IPS-18c (cell line): ENCODE results near the gene KIF16B.
"Not testable (repeated sequence)": the region's sequence is repeated elsewhere in the genome, so short reads cannot be mapped to it uniquely, and the experiment has no call there.

Experiments
- H3K4me3 ChIP-seq: 2 replicates; pipeline ENCODE4 v1.7.0; 2013; ENCODE audit warnings: low read depth, mild to moderate bottlenecking, low read length, moderate library complexity; ENCODE audit not compliant: insufficient read depth
- H3K9me3 ChIP-seq: one replicate; pipeline ENCODE4 v1.6.1; 2013; ENCODE audit warnings: mild to moderate bottlenecking, low read length, moderate library complexity; ENCODE audit not compliant: control insufficient read depth, insufficient read depth

KIF16B gene

DNA sequence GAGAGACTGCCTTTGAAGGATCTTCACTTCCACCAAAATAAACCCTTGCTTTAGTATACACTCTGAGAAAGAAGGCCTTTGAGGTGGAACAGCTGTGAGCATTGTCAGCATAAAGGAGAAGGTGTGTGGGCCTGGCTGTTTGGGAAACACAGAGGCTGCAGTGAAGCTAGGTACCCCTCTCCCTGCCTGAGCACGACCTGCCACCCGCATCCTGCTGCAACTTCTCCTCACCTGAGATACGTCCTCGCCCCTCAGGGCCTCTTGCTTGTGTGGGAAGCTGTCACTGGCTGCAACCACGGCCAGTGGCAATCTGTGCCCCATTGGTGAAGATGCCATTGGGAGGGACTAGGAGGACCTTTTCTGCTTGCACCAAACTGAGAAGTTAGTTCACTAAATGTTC, 307.9 kb downstream of the KIF16B start:
- H3K9me3 ChIP-seq = no peaks in the 10 kb centered on the region
- no peak overlapping the region for H3K4me3 ChIP-seq

DNA sequence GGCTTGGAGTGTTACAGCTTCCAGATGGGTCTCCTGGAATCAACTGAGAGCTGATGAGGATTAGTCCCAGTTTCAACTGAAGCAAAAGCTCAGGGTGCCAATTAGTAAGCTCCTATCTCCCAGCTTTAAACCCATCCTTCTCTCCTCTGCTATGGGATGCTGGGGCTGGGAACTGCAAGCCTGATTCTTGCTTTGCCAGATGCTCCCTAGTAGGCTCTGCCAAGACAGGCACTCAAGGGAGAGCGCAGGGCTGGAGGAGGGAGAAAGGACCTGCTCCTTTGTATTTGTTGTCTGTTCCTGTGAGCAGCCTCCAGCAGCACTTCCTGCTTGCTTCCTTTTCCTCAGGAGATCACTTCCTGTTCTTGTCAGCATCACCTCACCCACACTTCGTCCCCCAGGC, 309.7 kb downstream of the KIF16B start:
- no peak overlapping the region for H3K4me3 ChIP-seq
- no peaks in the 10 kb centered on the region for H3K9me3 ChIP-seq

DNA sequence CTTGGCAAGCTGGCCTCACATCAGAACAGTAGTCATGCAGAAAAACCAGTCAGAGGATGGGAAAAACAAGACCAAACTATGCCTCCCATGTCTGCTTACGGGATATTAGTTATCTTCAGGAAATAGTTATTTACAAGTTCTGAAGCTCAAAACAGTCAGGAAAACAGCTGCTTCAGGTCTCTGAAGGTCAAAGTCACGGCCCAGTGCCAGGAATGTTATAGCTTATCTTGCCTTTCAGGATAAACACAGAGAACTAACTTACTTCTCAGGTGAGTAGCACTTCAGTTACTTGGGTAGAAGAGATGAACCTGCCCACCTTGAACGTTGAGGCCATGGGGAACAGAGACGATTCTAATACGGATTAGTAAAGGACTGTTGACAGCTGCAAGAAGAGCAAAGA, 310.7 kb downstream of the KIF16B start:
- Histone ChIP-seq H3K4me3 (no peak overlapping the region), H3K9me3 (no peaks in the 10 kb centered on the region)

DNA sequence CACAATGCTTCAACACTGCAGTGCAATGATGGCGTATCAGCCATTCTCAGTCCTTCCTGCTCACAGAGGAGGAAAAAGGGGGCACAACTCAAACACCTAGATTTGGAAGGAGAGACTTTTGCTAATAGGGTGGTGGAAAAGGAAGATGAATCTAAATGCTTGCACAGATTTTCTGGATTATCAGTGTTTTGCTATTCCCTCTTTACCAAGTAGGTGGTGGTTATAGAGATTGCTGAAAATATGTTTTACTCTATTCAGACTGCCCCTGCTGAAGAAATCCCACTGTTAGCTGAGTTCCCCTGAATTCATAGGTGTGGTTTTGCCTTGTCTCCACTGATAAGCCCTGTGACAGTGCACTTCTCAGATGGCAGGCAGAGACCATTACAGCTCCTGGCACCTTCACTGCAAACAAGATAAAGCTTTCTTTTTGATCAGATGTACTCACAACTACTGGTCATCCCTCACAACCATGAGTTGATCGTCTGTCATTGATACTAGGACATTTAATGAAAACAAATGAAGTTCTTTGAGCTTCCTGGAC, 311.4 kb downstream of the KIF16B start:
- Histone ChIP-seq H3K9me3 (no peaks in the 10 kb centered on the region), H3K4me3 (no peak overlapping the region)

DNA sequence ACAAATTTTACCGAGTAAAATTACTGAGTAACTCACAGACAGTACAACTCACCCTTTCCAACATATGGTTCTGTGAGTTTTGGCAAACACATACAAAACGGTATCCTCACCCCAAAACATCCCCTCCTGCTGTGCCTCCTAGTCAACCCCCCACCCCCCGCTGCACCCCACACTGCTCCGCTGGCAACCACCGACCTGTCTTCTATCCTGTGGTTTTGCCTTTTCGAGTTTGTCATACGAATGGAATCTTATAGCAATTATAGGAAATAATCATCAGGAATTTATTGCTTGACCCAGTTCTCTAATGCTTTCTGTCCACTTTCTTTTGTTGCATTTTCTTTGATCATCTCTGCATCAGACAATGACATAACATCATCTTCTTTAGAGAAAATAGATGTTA, 312.3 kb downstream of the KIF16B start:
- Histone ChIP-seq H3K9me3 (no peaks in the 10 kb centered on the region), H3K4me3 (no peak overlapping the region)

DNA sequence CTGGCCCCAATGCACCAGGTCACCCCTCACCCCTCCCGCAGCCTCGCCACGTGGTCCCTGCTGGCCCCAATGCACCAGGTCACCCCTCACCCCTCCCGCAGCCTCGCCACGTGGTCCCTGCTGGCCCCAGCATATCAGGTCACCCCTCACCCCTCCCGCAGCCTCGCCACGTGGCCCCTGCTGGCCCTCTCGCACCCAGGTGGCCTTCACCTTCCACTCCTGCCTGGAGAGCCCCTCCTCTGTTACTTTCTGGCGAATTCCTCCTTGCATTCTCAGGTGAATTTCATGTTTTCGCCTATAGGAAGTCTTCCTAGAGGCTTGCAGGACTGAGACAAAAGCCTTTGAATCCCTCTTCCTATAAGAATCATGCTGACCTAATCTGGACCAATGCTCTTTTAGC, 313.1 kb downstream of the KIF16B start:
- H3K4me3 ChIP-seq, H3K9me3 ChIP-seq: not testable (repeated sequence)

DNA sequence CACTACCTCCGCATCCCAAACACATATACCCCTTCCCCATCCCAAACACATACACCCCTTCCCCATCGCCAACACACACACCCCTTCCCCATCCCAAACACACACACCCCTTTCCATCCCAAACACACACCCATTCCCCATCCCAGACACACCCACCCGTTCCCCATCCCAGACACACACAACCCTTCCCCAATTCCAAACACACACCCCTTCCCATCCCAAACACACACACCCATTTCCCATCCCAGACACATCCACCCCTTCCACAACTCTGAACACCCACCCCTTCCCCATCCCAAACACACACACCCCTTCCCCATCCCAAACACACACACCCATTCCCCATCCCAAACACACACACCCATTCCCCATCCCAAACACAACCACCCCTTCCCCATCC, 314.5 kb downstream of the KIF16B start:
- no peak overlapping the region for H3K4me3 ChIP-seq
- no peaks in the 10 kb centered on the region for H3K9me3 ChIP-seq

DNA sequence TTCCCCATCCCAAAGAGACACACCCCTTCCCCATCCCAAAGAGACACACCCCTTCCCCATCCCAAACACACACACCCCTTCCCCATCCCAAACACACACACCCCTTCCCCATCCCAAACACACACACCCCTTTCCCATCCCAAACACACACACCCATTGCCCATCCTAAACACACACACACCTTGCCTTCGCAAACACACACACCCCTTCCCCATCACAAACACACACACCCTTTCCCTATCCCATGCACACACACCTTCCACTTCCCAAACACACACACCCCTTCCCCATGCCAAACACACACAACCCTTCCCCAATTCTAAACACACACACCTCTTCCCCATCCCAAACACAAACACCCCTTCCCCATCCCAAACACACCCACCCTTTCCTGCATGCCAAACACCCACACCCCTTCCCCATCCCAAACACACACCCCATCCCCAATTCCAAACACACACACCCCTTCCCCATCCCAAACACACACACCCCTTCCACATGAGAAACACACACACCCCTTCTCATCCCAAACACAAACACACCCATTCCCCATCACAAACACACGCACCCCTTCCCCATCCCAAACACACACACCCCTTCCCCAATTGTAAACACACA, 315.3 kb downstream of the KIF16B start:
- no peaks in the 10 kb centered on the region for H3K9me3 ChIP-seq
- no peak overlapping the region for H3K4me3 ChIP-seq

DNA sequence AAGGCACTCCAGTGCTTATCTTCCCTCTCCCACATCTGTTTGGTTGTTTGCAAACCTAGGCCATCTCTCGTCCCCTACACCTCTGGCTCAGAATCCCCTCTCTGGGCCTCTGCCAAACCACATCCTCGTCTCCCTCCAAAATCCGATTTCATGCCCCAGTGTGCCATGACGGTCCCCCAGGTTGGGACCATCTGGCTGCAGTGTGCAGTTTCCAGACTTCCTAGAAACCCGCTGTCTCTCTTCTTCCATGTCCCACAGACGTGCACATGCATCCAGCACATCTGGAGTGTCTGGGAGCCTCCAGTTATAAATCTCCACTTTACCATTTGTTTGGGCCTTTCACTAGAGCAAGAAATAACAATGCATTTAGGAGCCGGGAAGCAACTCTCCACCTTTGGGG, 316.2 kb downstream of the KIF16B start:
- Histone ChIP-seq H3K4me3 (no peak overlapping the region), H3K9me3 (no peaks in the 10 kb centered on the region)

DNA sequence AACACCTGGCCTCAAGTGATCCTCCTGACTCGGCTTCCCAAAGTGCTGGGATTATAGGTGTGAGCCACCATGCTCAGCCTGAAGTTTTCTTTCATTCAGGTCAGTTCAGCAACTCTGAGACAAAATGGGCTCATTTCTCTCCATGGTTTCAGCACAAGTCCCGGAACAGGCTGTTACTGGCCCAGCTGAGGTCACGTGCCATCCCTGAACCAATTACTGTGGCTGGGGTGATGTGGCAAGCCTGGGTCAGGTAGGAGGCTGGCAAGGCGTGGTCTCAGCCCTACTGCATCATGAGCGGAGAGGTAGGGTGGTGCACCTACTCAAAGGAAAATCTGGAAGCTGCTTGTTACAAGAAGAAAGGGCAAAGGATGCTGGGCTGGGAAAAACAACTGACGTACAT, 326.4 kb downstream of the KIF16B start:
- Histone ChIP-seq H3K4me3 (no peak overlapping the region), H3K9me3 (no peaks in the 10 kb centered on the region)

DNA sequence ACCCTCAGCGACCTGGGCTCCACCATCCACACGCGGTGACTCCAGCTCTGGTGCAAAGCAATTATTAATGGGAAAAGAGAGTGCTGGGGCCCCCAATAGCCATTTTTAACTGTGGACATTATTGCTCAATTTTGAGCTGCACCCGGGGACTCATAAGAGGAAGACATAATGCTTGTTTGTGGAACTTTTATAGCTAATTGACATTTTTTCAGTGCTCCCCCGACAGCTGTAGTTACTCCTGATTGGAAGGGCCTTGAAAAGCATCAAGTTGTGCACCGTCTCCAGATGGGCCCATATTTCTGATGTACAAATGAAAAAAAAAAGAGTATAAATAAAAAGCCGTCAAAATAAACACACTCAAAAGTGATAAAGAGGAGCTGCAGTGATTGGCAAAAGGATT, 327.0 kb downstream of the KIF16B start:
- Histone ChIP-seq H3K9me3 (no peaks in the 10 kb centered on the region), H3K4me3 (no peak overlapping the region)

DNA sequence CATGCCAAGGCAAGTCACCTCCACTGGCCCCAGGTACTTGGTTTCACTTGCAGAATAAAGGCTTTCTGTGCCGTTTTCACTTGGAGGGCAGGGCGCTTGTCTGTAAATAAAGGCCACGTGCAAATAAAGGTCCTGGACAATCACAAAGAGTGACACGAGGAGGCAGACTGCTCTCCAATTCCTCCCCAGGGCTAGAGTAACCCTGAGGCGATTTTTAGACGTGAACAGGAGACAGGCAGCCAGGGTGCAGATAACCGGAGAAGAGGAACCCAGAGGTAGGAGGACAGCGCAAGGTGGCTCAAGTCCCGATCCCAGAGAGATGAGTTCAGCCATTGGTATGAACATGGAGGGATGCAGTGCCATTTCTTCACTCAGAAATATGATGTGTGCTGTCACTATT, 327.4 kb downstream of the KIF16B start:
- Histone ChIP-seq H3K4me3 (no peak overlapping the region), H3K9me3 (no peaks in the 10 kb centered on the region)

DNA sequence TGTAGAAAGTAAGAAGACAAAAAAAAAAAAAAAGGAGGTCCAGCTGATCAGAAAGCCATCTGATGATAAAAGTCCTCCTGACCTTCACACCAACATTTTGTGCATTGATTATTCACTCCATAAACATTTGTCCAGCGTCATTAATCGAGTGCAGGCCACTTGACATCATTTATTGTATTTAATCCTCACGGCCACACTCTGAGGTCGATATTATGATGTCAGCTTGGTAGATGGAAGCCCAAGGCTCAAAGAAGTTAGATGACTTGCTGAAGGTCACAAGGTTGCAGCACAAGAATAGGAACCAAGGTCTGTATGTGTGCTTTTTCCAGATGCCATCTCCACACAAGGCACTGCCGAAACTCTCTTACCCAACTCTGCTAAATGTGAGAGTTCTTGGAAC, 328.4 kb downstream of the KIF16B start:
- Histone ChIP-seq H3K4me3 (no peak overlapping the region), H3K9me3 (no peaks in the 10 kb centered on the region)

DNA sequence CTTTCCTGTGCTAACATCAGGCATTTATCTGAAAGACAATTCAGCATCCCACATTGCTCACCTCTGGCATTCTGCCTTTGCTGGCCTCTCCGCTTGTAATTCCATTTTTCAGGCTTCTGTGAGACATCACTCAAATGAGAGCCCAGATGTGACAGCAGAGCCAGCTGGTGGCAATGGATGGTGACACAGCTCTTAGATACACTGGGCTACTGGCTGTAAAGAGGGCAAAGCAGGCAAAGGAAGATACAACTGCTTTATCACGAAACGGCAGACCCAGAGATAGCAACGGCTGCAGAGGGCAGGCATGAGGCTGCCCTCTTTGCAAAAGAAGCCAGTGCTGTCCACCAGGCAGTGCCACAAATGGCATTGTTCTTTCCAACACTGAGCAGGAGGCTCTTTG, 329.8 kb downstream of the KIF16B start:
- Histone ChIP-seq H3K9me3 (no peaks in the 10 kb centered on the region), H3K4me3 (no peak overlapping the region)

DNA sequence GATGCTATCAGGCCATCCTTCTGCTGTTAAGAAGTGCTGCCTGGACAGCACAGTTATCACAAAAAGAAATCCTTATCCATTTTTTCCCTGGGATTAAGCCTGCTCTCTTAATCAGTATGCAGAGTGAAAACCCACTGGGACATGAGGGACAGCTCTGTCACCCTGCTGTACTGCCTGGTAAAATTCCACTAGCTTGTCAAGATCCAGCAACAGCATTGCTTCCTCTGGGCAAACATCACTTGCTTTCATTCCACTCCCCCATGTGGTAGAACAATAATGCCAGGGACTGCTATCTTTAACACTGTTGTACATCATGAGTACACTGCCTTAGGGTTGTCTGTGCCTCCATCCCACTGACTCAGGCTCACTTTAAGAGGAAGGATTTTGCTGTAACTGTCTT, 331.3 kb downstream of the KIF16B start:
- Histone ChIP-seq H3K4me3 (no peak overlapping the region), H3K9me3 (no peaks in the 10 kb centered on the region)

DNA sequence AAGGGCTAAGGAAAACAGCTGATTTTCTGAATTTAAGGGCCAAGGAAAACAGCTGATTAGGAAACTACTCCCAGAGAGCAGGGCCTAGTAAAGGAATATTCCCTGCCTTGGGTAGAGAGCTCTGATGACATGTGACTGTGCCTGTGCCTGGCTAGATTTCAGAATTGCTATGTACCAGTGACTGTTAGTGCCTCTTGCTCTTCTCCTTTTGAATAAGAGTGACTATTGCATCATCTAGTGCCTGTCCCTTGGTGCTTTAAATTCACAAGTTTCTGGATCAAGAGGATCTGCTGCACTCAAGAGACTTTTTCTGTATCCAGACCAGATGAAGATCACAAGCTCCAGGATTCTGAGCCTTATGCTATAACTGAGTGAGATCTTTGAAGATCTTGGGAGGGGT, 332.9 kb downstream of the KIF16B start:
- H3K9me3 ChIP-seq = no peaks in the 10 kb centered on the region
- H3K4me3 ChIP-seq = no peak overlapping the region

DNA sequence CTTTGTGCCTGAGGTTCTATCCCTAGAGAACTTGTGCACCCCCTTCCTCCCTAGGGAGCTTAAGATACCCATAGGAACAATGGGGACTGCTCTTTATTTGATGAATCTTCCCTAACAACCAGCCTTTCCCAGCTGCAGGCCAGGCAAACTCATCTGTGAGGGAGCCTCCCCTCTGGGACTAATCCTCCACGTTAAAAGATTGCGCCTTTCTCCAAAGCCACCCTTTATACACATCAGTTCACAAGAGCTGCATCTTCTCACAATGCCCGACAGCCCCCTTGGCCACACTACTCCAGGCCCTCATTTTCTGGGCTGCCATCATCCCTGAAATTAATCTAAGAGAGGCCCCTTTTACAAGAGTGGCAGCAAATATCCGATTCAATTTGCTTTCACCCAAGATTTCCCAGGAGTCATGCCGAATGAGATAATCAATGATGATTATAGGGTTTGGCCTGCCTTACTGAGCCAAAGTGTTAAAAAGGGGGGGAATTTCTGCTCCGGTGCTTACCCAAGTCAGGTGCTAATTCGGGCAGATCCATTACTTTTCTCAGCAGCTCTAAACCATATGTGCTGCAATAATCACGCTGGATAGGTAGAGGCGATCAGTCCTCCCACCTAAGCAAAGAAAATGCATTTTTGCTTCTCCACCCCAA, 336.5 kb downstream of the KIF16B start:
- Histone ChIP-seq H3K4me3 (no peak overlapping the region), H3K9me3 (no peaks in the 10 kb centered on the region)

DNA sequence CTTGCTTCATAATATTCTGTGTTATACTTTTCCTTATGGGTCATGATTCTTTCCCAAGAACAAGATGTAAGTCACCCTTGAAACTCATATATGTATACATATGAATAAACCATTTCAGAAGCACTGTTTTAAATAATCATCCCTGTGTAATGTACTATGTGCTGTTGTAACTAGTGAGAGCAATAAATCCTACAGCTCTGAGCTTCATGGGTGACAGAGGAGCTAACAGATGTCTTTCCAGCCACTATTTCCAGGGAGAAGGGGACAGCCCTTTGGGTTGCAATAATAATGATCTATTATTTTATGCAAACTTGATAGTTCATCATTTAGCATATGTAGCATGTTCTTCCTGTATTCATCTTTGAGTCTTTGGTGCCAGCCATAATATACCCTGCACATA, 342.8 kb downstream of the KIF16B start:
- no peaks in the 10 kb centered on the region for H3K9me3 ChIP-seq

DNA sequence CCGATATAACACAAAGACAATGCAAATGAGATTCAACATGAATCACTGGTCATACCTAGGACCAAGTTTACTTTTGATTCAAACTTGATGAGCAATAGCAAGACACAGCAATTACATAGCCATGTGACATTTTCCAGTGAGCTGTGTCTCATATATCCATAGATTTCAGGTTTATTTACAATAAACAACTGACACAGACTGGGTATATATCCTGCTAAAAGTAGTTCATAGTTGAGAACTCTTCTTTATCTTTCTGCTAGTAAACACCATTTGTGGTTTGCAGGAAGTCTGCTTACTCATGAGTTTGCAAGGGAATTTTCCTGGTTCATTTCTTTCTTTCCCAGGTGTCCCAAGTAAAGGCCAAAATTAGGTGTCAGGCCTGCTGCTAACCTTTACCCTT, 343.4 kb downstream of the KIF16B start:
- no peaks in the 10 kb centered on the region for H3K9me3 ChIP-seq
- H3K4me3 ChIP-seq = no peak overlapping the region

More for the DNA sequence above, 342.8 kb downstream of the KIF16B start:
- no peak overlapping the region for H3K4me3 ChIP-seq
